ENCODE measurements around the gene AFAP1L2. TPM values are rescaled to one million over a fixed set of nuclear protein-coding genes. Genes with fewer than 3 reads are reported as not detected.

The AFAP1L2 gene
- total RNA-seq, 4 donors from 2014 or later: 20.5 to 29.5 (median 23.9) TPM

DNA sequence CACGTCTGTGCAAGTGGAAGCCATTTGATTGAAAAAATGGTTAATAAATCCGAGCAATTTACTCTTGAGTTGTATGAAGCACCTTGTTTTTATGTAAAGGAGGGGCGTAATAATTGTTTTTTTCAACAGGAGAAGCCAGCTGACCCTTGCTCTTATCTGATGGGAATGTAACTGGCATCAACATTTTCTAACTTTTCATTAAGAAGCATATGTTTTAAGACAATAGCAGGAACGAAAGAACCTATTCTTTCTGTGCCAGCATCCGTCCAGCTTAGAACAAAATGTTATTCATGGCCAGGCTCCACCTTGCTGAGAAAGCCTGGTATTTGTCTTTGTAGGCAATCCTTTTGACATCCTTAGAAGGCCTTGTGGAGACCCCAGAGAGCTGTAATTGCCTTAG is 22.2 kb upstream of the AFAP1L2 start:
- no peaks in the 10 kb centered on the region for H3K27me3 ChIP-seq
- peak overlapping the region in 2 of 4 donors; percentile 35 to 38 for H3K27ac ChIP-seq
- H3K9me3 ChIP-seq: no peaks in the 10 kb centered on the region
- peaks cover 0 to 5% of the 10 kb centered on the region in 2 donors for H3K36me3 ChIP-seq
- H3K4me3 ChIP-seq: no peak overlapping the region
- no peak for ATAC-seq
- TF ChIP-seq EP300 (IDR thresholded peaks at IDR 0.05): no peak
- no peak for TF ChIP-seq POLR2AphosphoS5 (IDR thresholded peaks at IDR 0.05)
- TF ChIP-seq, protein P1, sequence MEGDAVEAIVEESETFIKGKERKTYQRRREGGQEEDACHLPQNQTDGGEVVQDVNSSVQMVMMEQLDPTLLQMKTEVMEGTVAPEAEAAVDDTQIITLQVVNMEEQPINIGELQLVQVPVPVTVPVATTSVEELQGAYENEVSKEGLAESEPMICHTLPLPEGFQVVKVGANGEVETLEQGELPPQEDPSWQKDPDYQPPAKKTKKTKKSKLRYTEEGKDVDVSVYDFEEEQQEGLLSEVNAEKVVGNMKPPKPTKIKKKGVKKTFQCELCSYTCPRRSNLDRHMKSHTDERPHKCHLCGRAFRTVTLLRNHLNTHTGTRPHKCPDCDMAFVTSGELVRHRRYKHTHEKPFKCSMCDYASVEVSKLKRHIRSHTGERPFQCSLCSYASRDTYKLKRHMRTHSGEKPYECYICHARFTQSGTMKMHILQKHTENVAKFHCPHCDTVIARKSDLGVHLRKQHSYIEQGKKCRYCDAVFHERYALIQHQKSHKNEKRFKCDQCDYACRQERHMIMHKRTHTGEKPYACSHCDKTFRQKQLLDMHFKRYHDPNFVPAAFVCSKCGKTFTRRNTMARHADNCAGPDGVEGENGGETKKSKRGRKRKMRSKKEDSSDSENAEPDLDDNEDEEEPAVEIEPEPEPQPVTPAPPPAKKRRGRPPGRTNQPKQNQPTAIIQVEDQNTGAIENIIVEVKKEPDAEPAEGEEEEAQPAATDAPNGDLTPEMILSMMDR (IDR thresholded peaks at IDR 0.05): no peak
- WGBS, 2 donors (ENCODE audit: low coverage in 1 of 2): 32 to 52% methylated on average over 4 to 5 of the region's 5 CpGs
- H3K4me1 ChIP-seq: peaks cover 0 to 22% (median 5%) of the 10 kb centered on the region in 3 donors

DNA sequence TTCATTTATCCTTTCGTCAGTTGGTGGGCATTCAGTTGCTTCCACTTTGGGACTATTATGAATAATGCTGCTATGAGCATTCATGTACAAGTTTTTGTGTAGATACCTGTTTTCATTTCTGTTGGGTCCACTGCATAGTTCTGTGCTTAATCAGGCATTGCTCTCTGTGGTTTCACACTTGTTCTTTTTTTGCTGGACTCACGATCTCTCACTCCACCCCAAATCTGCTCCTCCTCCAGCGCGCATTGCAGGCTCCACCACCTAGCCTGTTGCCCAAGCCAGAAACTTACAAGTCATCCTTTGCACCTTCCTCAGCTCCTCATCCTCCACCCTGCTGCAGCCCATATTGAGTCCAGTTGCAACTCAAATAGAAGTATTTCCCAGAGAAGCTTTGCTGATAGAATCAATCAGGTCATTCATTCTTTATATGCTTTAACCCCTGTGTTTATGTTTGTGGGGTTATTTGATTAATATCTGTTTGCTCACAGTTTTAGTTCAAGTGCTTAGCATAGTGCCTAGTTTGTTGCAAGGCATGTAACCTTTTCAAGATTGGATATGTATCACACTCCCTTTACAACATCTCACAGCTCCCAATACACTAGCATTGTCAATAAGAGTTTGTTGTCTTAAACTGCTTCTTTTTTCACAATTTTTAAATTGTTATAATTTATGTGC is 16.6 kb upstream of the AFAP1L2 start:
- no peaks in the 10 kb centered on the region for H3K9me3 ChIP-seq
- TF ChIP-seq, protein P1 (IDR thresholded peaks at IDR 0.05): no peak
- TF ChIP-seq POLR2AphosphoS5 (IDR thresholded peaks at IDR 0.05) (no peak), EP300 (IDR thresholded peaks at IDR 0.05) (no peak), POLR2A (IDR thresholded peaks at IDR 0.05) (no peak)
- no peaks in the 10 kb centered on the region for H3K36me3 ChIP-seq
- H3K4me1 ChIP-seq: peaks cover 0 to 3% (median 0%) of the 10 kb centered on the region in 3 donors
- H3K27ac ChIP-seq: no peak overlapping the region
- no peaks in the 10 kb centered on the region for H3K27me3 ChIP-seq
- no peak overlapping the region for H3K4me3 ChIP-seq
- ATAC-seq: no peak
- WGBS, 2 donors (ENCODE audit: low coverage in 1 of 2): 91 to 95% methylated on average over 4 of the region's 4 CpGs

DNA sequence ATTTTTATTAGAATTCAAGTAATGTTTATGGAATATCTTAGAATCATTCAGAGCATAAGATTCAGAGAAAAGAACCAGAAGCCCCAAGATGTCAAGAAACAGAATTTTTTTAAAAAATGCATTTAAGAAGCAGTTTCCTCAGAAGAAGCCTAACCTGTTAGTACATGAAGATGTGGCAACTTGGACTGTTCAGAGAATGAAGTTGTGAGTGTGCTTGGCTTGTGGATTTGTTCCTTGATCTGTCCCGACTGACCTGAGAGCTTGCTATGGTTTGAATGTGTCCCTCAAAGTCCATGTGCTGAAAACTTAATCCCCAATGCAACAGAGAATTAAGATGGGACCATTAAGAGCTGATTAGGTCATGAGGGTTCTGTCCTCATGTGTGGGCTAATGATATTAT is 13.8 kb upstream of the AFAP1L2 start:
- H3K4me1 ChIP-seq: peaks cover 0 to 6% (median 4%) of the 10 kb centered on the region in 3 donors
- no peak for ATAC-seq
- H3K36me3 ChIP-seq: no peaks in the 10 kb centered on the region
- no peak overlapping the region for H3K27ac ChIP-seq
- TF ChIP-seq EP300 (IDR thresholded peaks at IDR 0.05): no peak
- TF ChIP-seq POLR2AphosphoS5 (IDR thresholded peaks at IDR 0.05): no peak
- TF ChIP-seq POLR2A (IDR thresholded peaks at IDR 0.05): no peak
- TF ChIP-seq, protein P1 (IDR thresholded peaks at IDR 0.05): no peak
- no peak overlapping the region for H3K4me3 ChIP-seq
- no peaks in the 10 kb centered on the region for H3K27me3 ChIP-seq
- H3K9me3 ChIP-seq: no peaks in the 10 kb centered on the region
- WGBS, 2 donors (ENCODE audit: low coverage in 1 of 2): 82 to 100% methylated on average over 1 of the region's 1 CpG

DNA sequence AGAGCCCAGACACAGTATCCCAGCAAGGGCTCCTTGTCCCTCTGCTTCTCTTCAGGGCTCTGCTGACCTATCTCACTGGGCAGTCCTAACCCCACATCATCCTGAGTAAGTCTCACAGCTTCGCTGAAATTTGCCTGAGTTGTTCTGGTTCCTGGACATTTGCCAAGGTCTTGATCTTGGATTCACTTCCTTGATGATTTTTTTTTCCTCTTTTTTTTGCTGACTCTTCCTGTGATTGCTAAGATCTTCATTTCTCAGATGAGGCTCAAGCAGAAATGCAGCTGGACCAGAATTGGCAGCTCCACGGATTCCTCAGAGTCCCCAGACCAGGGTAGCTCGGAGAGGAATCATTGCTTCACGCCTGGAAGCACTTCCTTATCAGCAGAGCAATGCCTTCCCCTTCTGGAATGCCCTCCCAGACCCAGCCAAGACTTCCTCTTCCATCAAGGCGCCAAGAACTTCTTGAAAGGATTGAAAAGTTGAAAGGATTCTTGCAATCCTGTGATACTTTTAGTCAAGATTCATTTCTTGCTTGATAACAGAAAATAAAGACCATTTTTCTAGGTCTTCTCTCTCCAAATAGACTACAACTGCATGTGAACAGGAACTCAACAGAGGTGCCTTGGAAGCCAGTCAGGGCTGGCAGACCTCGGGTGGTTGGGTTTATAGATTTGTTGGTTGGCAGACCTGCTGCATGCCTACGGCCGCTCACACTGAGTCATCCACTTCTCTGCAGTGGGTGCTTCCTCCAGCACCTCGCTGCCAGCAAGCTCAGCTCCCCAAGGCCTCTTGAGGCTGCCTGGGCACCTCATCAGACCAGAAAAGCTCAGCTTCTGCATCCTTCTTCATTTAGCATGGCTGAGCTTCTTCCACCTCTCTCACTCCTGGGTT is 8.8 kb upstream of the AFAP1L2 start:
- H3K27ac ChIP-seq: peak overlapping the region in 1 of 4 donors; percentile 29
- WGBS, 2 donors (ENCODE audit: low coverage in 1 of 2): 46 to 51% methylated on average over 3 to 7 of the region's 9 CpGs
- peaks cover 0 to 14% (median 6%) of the 10 kb centered on the region in 3 donors for H3K4me1 ChIP-seq

More for the DNA sequence above, 8.8 kb upstream of the AFAP1L2 start:
- no peaks in the 10 kb centered on the region for H3K27me3 ChIP-seq
- peak; percentile 60 for ATAC-seq
- TF ChIP-seq POLR2AphosphoS5 (IDR thresholded peaks at IDR 0.05): no peak
- TF ChIP-seq, protein P1 (IDR thresholded peaks at IDR 0.05): no peak
- TF ChIP-seq EP300 (IDR thresholded peaks at IDR 0.05): no peak
- TF ChIP-seq POLR2A (IDR thresholded peaks at IDR 0.05): no peak
- no peak overlapping the region for H3K4me3 ChIP-seq
- H3K36me3 ChIP-seq: no peaks in the 10 kb centered on the region
- no peaks in the 10 kb centered on the region for H3K9me3 ChIP-seq
